Endothelial cell of umbilical vein (primary cell): ENCODE measurements around the gene MYRIP. TPM values are rescaled to one million over a fixed set of nuclear protein-coding genes. Genes with fewer than 3 reads are reported as not detected.

Source experiments
- BruUV-seq: library from RNA; stranded (reverse); fragments of 400-500 nt; replicated peaks from 2 replicates; lab custom pipeline; 2021; lab: Mats Ljungman, UMichigan
- CTCF ChIA-PET: fragments of 300-600, 350-600 bp; sonication (Branson Sonifier 250); formaldehyde crosslinking; loops from one replicate; lab custom pipeline; 2021; ENCODE audit warnings: antibody characterized with exemption, inconsistent platforms; lab: Charles Lee
- POLR2A ChIA-PET: fragments of 300-600, 350-600 bp; sonication (Branson Sonifier 250); formaldehyde crosslinking; loops from one replicate; lab custom pipeline; 2021; ENCODE audit warnings: antibody characterized with exemption, inconsistent platforms; lab: Charles Lee
- DNase-seq: peaks from one replicate; pipeline ENCODE4 v3.0.0-alpha.2; 2011; ENCODE audit warnings: low read depth, low spot score
- FAIRE-seq: peaks from 2 replicates; lab custom pipeline; 2011; peaks lifted over from hg19 to GRCh38; lab: Jason Lieb, UNC
- H2AFZ ChIP-seq: 2 replicates; pipeline ENCODE4 v1.6.0; 2012; ENCODE audit warnings: low read depth, low read length, control low read depth, inconsistent platforms
- H3K27ac ChIP-seq: 2 replicates; pipeline ENCODE4 v1.5.1; 2011; ENCODE audit warnings: low read depth, mild to moderate bottlenecking, control low read depth, low read length, moderate library complexity; ENCODE audit not compliant: insufficient read depth
- H3K27me3 ChIP-seq, 2 experiments: 2 replicates each; pipeline versions ENCODE4 v1.6.0 to v1.6.1; 2011; ENCODE audit warnings: low read length in 2 of 2, mixed read lengths in 1 of 2; ENCODE audit not compliant: control insufficient read depth in 2 of 2, insufficient read depth in 2 of 2
- H3K36me3 ChIP-seq, 2 experiments: 2 replicates in 1 of 2; 3 replicates in 1 of 2; pipeline ENCODE4 v1.5.1; 2011; ENCODE audit warnings: low read length in 2 of 2, mild to moderate bottlenecking in 1 of 2, moderate library complexity in 1 of 2; ENCODE audit not compliant: control insufficient read depth in 2 of 2, insufficient read depth in 2 of 2; ENCODE audit errors: extremely low read depth in 1 of 2
- H3K4me1 ChIP-seq: 3 replicates; pipeline ENCODE4 v1.5.1; 2011; ENCODE audit warnings: mild to moderate bottlenecking, low read length; ENCODE audit not compliant: control insufficient read depth, insufficient read depth; ENCODE audit errors: extremely low read depth
- H3K4me2 ChIP-seq: 2 replicates; pipeline ENCODE4 v1.6.1; 2011; ENCODE audit warnings: low read length, control low read depth, mixed read lengths; ENCODE audit not compliant: insufficient read depth
- H3K4me3 ChIP-seq, 3 experiments: fragments of 200-600 bp in 1 of 3; sonication (generic), shearing (Covaris generic) in 1 of 3; replicated peaks in 1 of 3; 2 replicates each; pipeline ENCODE4 v1.5.1; 2011 to 2016; ENCODE audit warnings: control low read depth in 3 of 3, low read length in 3 of 3, mild to moderate bottlenecking in 2 of 3, inconsistent platforms in 1 of 3, low read depth in 1 of 3, moderate library complexity in 1 of 3; ENCODE audit not compliant: insufficient read depth in 1 of 3
- H3K79me2 ChIP-seq: 2 replicates; pipeline ENCODE4 v1.6.0; 2012; ENCODE audit warnings: low read length, inconsistent platforms; ENCODE audit not compliant: control insufficient read depth, insufficient read depth
- H3K9ac ChIP-seq: replicated peaks from 2 replicates; pipeline ENCODE3; 2011; ENCODE audit warnings: low read length, control low read depth; ENCODE audit not compliant: insufficient read depth; ENCODE audit errors: extremely low read depth
- H3K9me1 ChIP-seq: replicated peaks from 3 replicates; pipeline ENCODE4 v1.6.0; 2011; ENCODE audit warnings: mild to moderate bottlenecking, low read length; ENCODE audit not compliant: control insufficient read depth, insufficient read depth; ENCODE audit errors: extremely low read depth
- H3K9me3 ChIP-seq: replicated peaks from 2 replicates; pipeline ENCODE4 v1.5.1; 2012; ENCODE audit warnings: low read length, inconsistent platforms; ENCODE audit not compliant: control insufficient read depth, insufficient read depth
- H4K20me1 ChIP-seq: replicated peaks from 2 replicates; pipeline ENCODE3; 2011; ENCODE audit warnings: mild to moderate bottlenecking, low read length; ENCODE audit not compliant: control insufficient read depth, insufficient read depth; ENCODE audit errors: extremely low read depth
- CTCF ChIP-seq, 2 donors: IDR thresholded peaks; 1 replicate in 1 of 2; 2 replicates in 1 of 2; pipeline ENCODE4 v1.5.1; 2011; ENCODE audit warnings: low read length in 2 of 2, mild to moderate bottlenecking in 2 of 2, moderate library complexity in 2 of 2, control low read depth in 1 of 2, inconsistent platforms in 1 of 2, low read depth in 1 of 2; ENCODE audit not compliant: insufficient read depth in 1 of 2; ENCODE audit errors: extremely low read depth in 1 of 2
- EZH2 ChIP-seq: IDR thresholded peaks from 2 replicates; pipeline ENCODE4 v1.6.1; 2012; ENCODE audit warnings: borderline replicate concordance, low read depth, mild to moderate bottlenecking, moderate library complexity, low read length, inconsistent platforms; ENCODE audit not compliant: severe bottlenecking
- FOS ChIP-seq: IDR thresholded peaks from 2 replicates; pipeline ENCODE4 v1.6.1; 2011; ENCODE audit warnings: mild to moderate bottlenecking, low read length, moderate library complexity, borderline replicate concordance; ENCODE audit not compliant: insufficient read depth
- GATA2 ChIP-seq: IDR thresholded peaks from 2 replicates; pipeline ENCODE4 v1.7.0; 2011; ENCODE audit warnings: low read depth, mild to moderate bottlenecking, moderate library complexity, mixed read lengths, low read length; ENCODE audit not compliant: insufficient read length, insufficient read depth
- JUN ChIP-seq: IDR thresholded peaks from 2 replicates; pipeline ENCODE4 v1.6.1; 2011; ENCODE audit warnings: borderline replicate concordance, low read depth; ENCODE audit not compliant: insufficient read length, insufficient read depth
- MYC ChIP-seq: IDR thresholded peaks from one replicate; pipeline ENCODE4 v1.6.1; 2011; ENCODE audit warnings: mild to moderate bottlenecking, low read depth, low read length
- POLR2A ChIP-seq: IDR thresholded peaks from 2 replicates; pipeline ENCODE4 v1.6.1; 2012; ENCODE audit warnings: low read depth, mild to moderate bottlenecking, control low read depth, low read length
- dilution Hi-C: fragments of 300-500 bp; cut with MboI; formaldehyde crosslinking; loops from one replicate; pipeline ENCODE4 v1.15.0; 2019; ENCODE audit warnings: low sequenced_read_pairs; ENCODE audit not compliant: extremely low pct_ligation_motif_present
- intact Hi-C: fragments of 100-400 bp; cut with micrococcal nuclease; formaldehyde crosslinking; loops from one replicate; pipeline ENCODE4 v1.10.0; 2022
- polyA plus RNA-seq, 4 experiments: library from polyadenylated mRNA; depleted of rRNA in 3 of 4; stranded (reverse) in 3 of 4; unstranded in 1 of 4; fragments of >200 nt; gene quantifications; 2 replicates each; pipeline versions ENCODE4 v1.2.1 to v1.2.3, GENCODE V29; 2011 to 2012; ENCODE audit warnings: missing spikeins in 1 of 4
- total RNA-seq: library from RNA; stranded (reverse); gene quantifications from 2 replicates; pipeline ENCODE4 v1.2.3, GENCODE V29; 2021
- TF ChIP-seq, protein P1 (sequence below): IDR thresholded peaks from 2 replicates; pipeline ENCODE4 v1.6.1; 2011; ENCODE audit not compliant: insufficient read depth, insufficient read length

The MYRIP gene
- total and polyA plus RNA-seq, 2 donors (not counting 3 experiments of a cell fraction or from before 2014, with no cell fraction given): 6.7 to 11.9 TPM

GRCh38 chr3:40148827-40149226 is 339.4 kb downstream of the MYRIP start:
- H4K20me1 ChIP-seq: no peaks in the 10 kb centered on the region
- no peak overlapping the region for H3K4me2 ChIP-seq
- no TSS peak for BruUV-seq
- H3K9ac ChIP-seq: no peak overlapping the region
- intact Hi-C loops (no loop called here), dilution Hi-C loops (no loop called here)
- no peaks in the 10 kb centered on the region for H3K79me2 ChIP-seq
- DNase-seq: no peak
- H3K27me3 ChIP-seq: no peaks in the 10 kb centered on the region
- no peak overlapping the region for H2AFZ ChIP-seq
- FAIRE-seq: no peak
- no peak overlapping the region for H3K27ac ChIP-seq
- POLR2A ChIA-PET: no interaction called here
- H3K9me1 ChIP-seq: no peaks in the 10 kb centered on the region
- H3K4me3 ChIP-seq: no peak overlapping the region
- H3K36me3 ChIP-seq: peaks cover 0 to 3% of the 10 kb centered on the region in 2 experiments
- no peak for TF ChIP-seq CTCF (IDR thresholded peaks at IDR 0.05; ENCODE audit: extremely low read depth in 1 of 2, insufficient read depth in 1 of 2, low read depth in 1 of 2, low read length in 2 of 2)
- TF ChIP-seq MYC: no peak
- TF ChIP-seq, protein P1, sequence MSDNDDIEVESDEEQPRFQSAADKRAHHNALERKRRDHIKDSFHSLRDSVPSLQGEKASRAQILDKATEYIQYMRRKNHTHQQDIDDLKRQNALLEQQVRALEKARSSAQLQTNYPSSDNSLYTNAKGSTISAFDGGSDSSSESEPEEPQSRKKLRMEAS: no peak
- no peak for TF ChIP-seq FOS
- no peak for TF ChIP-seq EZH2
- no peak for TF ChIP-seq GATA2
- TF ChIP-seq JUN: no peak
- TF ChIP-seq POLR2A: no peak
- CTCF ChIA-PET: no interaction called here
- H3K9me3 ChIP-seq: no peaks in the 10 kb centered on the region
- H3K4me1 ChIP-seq: no peaks in the 10 kb centered on the region
